HFF-Myc (cell line): ENCODE results near the gene TMEM82.

Experiments
- DNase-seq: peaks from one replicate; pipeline ENCODE4 v3.0.0-alpha.2; 2011; ENCODE audit warnings: low read depth; ENCODE audit errors: extremely low read depth
- H3K4me3 ChIP-seq: replicated peaks from 2 replicates; pipeline ENCODE4 v1.5.1; 2011; ENCODE audit warnings: low read depth, mild to moderate bottlenecking, control low read depth, low read length
- TF ChIP-seq, protein P1 (sequence below): IDR thresholded peaks from 2 replicates; pipeline ENCODE4 v1.5.1; 2012; ENCODE audit warnings: mild to moderate bottlenecking, low read depth, low read length, control low read depth; ENCODE audit errors: missing control alignments

TMEM82 gene

DNA sequence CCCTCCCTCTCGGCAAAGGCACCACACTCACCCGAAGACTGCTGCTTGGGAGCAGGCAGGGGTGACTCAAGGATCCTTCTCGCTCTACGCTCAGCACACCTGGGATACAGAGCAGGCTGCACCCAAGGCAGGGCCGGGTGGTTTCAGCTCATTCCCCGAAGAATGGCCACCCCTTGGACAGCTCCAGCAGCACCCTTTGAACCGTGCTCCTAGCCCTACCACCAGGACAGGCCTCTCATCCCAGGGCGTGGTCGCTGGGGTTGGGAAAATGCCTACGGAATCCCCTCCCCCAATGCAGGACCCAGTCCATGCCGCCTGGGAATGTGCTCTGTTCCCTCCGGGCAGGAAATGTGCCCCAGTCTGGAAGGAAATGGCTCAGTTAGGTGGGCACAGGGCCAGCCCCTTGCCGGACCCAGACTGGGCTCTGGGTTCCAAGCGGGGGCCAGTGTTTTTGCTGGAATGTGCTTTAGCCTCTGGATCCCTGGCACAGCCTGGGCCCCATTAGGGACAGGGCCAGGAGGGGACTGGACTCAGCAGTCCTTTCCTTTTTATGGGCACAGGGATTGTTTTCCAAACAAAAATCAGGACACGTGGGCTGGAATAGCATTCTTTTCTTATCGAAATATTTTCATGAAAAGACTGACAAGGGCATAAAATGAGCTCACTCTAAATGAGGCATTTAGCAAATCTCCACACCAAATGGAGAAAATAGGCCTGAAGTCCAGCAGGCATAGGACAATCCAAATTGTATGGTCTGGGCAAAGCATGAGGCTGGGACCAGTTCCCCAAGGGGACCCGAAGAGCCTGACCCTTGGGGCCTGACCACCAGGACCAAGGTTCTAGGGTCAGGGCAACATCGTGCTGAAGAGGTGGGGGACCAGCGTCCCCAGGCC lies 7.3 kb downstream of the TMEM82 start:
- no peak overlapping the region for H3K4me3 ChIP-seq
- no peak for DNase-seq
- TF ChIP-seq, protein P1, sequence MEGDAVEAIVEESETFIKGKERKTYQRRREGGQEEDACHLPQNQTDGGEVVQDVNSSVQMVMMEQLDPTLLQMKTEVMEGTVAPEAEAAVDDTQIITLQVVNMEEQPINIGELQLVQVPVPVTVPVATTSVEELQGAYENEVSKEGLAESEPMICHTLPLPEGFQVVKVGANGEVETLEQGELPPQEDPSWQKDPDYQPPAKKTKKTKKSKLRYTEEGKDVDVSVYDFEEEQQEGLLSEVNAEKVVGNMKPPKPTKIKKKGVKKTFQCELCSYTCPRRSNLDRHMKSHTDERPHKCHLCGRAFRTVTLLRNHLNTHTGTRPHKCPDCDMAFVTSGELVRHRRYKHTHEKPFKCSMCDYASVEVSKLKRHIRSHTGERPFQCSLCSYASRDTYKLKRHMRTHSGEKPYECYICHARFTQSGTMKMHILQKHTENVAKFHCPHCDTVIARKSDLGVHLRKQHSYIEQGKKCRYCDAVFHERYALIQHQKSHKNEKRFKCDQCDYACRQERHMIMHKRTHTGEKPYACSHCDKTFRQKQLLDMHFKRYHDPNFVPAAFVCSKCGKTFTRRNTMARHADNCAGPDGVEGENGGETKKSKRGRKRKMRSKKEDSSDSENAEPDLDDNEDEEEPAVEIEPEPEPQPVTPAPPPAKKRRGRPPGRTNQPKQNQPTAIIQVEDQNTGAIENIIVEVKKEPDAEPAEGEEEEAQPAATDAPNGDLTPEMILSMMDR = no peak

DNA sequence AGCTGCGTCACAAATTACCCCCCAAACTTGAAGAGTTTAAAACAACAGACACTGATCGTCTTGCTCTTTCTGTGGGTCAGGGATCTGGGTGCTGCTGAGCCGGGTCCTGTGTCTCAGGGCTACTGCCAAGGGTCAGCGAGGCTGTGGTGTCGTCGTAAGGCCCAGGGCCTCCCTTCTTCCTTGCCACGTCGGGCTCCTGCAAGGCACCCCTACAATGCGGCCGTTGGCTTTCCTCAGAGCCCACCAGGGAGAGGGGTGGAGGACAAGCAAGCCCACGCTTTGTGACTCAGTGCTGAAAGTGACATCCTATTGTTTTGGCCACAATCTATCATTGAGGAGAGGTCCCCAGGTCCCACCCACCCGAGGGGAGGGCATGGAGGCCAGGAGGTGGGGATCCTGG lies 8.6 kb downstream of the TMEM82 start:
- DNase-seq = no peak
- H3K4me3 ChIP-seq = no peak overlapping the region
- TF ChIP-seq, protein P1 = no peak

DNA sequence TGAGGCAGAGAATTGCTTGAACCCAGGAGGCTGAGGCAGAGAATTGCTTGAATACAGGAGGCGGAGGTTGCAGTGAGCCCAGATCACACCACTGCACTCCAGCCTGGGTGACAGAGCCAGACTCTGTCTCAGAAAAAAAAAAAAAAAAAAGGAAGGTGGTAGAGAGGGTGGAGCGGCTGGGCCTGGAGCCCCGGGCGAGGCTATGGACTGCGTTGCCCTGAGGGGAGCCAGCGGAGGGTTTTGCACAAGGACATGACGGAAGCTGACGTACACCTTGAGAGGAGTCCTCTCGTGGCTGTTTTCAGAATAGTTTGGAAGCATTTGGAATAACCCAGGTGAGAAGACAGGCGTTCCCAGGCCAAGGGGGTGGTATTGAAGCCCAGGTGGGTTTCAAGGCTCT lies 9.4 kb downstream of the TMEM82 start:
- no peak for DNase-seq
- TF ChIP-seq, protein P1 = no peak
- H3K4me3 ChIP-seq = no peak overlapping the region

DNA sequence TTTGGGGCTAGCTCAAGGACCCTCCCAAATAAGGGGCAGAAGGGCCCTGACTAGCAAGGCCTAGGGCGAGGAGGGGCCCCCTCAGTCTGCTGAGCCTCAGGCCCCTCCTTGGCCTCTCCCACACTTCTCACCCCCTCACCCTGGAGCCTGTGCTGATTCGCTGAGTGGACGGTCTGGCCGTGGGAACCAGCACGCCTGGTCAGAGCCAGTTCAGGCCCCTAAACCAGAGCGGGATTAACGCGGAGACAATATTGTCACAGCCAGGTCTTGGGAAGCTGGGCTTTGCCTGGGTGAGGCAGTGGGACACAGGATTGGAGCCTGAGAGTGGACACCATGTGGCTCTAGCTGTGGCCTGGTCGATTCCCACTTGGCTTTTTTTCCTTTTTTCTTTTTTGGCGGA lies 11.5 kb downstream of the TMEM82 start:
- no peak for DNase-seq
- no peak overlapping the region for H3K4me3 ChIP-seq
- TF ChIP-seq, protein P1 = no peak

DNA sequence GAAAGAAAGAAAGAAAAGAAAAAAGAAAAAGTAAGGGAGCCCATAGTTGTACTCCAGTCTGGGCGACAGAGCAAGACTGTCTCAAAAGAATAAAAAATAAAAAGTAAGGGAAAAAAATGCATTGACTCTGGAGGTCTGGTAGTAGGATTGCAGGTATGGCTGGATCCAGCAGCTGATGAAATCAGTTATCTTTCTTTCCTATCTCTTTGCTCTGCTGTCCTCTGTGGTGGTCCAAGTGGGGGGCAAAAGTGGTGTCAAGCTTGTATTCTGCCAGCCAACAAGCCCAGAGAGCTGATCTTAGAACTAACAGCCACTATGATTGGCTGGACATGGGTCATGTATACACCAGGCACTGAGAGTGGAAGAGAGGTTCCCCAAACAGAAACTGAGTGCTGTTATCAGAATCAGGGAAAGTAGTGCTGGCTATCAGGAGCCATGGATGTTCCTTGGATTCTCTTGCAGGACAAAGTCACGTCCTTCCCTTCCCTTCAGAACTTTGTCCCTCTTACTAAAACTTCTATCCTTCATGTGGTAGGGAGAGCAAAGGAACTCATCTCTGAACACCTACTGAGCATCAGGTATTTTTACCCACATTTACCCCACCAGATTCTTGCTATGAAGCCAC lies 12.8 kb downstream of the TMEM82 start:
- TF ChIP-seq, protein P1 = no peak
- no peak for DNase-seq

DNA sequence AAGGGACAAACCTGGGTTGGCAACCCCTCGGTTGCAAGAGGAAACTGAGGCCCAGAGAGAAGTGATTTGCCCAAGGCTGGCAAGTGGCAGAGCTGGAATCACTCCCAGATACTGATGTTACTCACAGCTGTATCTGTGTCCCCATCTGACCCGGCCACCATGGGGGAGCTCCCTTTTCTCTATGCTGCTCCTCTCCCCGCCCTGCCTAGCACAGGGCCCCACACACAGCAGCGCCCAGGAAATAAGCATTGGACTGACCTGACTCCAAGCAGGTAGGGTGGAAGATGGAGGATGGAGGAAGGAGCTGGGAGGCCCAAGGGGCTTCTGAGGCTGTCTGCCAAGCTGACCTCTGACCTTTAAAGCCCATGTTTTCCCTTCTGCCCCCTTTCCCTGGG lies 13.3 kb downstream of the TMEM82 start:
- no peak for DNase-seq
- TF ChIP-seq, protein P1 = no peak

More for the DNA sequence above, 12.8 kb downstream of the TMEM82 start:
- no peak overlapping the region for H3K4me3 ChIP-seq

More for the DNA sequence above, 13.3 kb downstream of the TMEM82 start:
- H3K4me3 ChIP-seq = no peak overlapping the region
